SH-SY5Y (cell line): ENCODE data around the gene SUMF1.

Experiments
- GATA2 ChIP-seq: IDR thresholded peaks from 2 replicates; pipeline ENCODE4 v1.6.1; 2011; ENCODE audit warnings: mild to moderate bottlenecking, low read depth, low read length
- GATA3 ChIP-seq: IDR thresholded peaks from 2 replicates; pipeline ENCODE4 v1.6.1; 2011; ENCODE audit warnings: low read depth, mild to moderate bottlenecking, low read length, moderate library complexity

GRCh38 chr3:4356220-4356540 is 110.9 kb downstream of the SUMF1 start:
- TF ChIP-seq GATA3 (no peak), GATA2 (peak; percentile 41; the same call in 1 of the 2 replicates)
